IMR-90 (cell line): ENCODE measurements around the gene NTSR2. TPM values are rescaled to one million over a fixed set of nuclear protein-coding genes. Genes with fewer than 3 reads are reported as not detected.

Experiments used
- ATAC-seq: fragments of 200-7000 bp; cut with Tn5 transposase; 2 replicates; pipeline ENCODE4 v1.9.1; 2020; ENCODE audit warnings: low read depth, mild to moderate bottlenecking, moderate library complexity
- BruUV-seq: library from RNA; stranded (reverse); fragments of 400-500 nt; replicated peaks from 2 replicates; lab custom pipeline; 2021; lab: Mats Ljungman, UMichigan
- CTCF ChIA-PET: fragments of 300-600 bp; formaldehyde crosslinking; extraction: SDS; loops from one replicate; lab custom pipeline; 2021; ENCODE audit warnings: antibody characterized with exemption; lab: Yijun Ruan, JAX
- POLR2A ChIA-PET: fragments of 300-600 bp; sonication (Branson Sonifier 250); formaldehyde crosslinking; loops from one replicate; lab custom pipeline; 2022; ENCODE audit warnings: antibody characterized with exemption; ENCODE audit not compliant: unreplicated experiment; lab: Charles Lee
- DNase-seq: peaks from one replicate; pipeline ENCODE4 v3.0.0; 2013
- H2AFZ ChIP-seq: replicated peaks from 2 replicates; pipeline ENCODE3; 2013; ENCODE audit warnings: low read length, mild to moderate bottlenecking; ENCODE audit not compliant: poor library complexity
- H2AK5ac ChIP-seq: 2 replicates; pipeline ENCODE4 v1.6.1; 2013; ENCODE audit warnings: low read depth, low read length, inconsistent platforms
- H2AK9ac ChIP-seq: replicated peaks from 2 replicates; pipeline ENCODE3; 2013; ENCODE audit warnings: mild to moderate bottlenecking, low read depth, low read length, moderate library complexity; ENCODE audit not compliant: poor library complexity
- H2BK120ac ChIP-seq: 2 replicates; pipeline ENCODE4 v1.6.1; 2013; ENCODE audit warnings: low read depth, low read length, inconsistent platforms
- H2BK15ac ChIP-seq: 3 replicates; pipeline ENCODE4 v1.6.1; 2013; ENCODE audit warnings: low read depth, low read length, inconsistent platforms
- H2BK20ac ChIP-seq: 2 replicates; pipeline ENCODE4 v1.6.1; 2013; ENCODE audit warnings: low read depth, mild to moderate bottlenecking, inconsistent platforms, low read length, moderate library complexity
- H2BK5ac ChIP-seq: 2 replicates; pipeline ENCODE4 v1.6.1; 2013; ENCODE audit warnings: mild to moderate bottlenecking, low read depth, low read length, inconsistent platforms; ENCODE audit not compliant: poor library complexity, severe bottlenecking
- H3K14ac ChIP-seq: replicated peaks from 2 replicates; pipeline ENCODE4 v1.6.1; 2013; ENCODE audit warnings: low read depth, low read length, inconsistent platforms
- H3K18ac ChIP-seq: 2 replicates; pipeline ENCODE4 v1.6.1; 2013; ENCODE audit warnings: low read depth, low read length, control low read depth
- H3K23ac ChIP-seq: 2 replicates; pipeline ENCODE4 v1.6.1; 2013; ENCODE audit warnings: low read depth, low read length, inconsistent platforms
- H3K27ac ChIP-seq: 2 replicates; pipeline ENCODE4 v1.5.1; 2013; ENCODE audit warnings: mild to moderate bottlenecking, control low read depth, low read length; ENCODE audit not compliant: insufficient read depth
- H3K27me3 ChIP-seq: 2 replicates; pipeline ENCODE4 v1.6.1; 2013; ENCODE audit warnings: low read length; ENCODE audit not compliant: control insufficient read depth, insufficient read depth
- H3K36me3 ChIP-seq: 2 replicates; pipeline ENCODE4 v1.6.1; 2013; ENCODE audit warnings: low read length, mixed read lengths; ENCODE audit not compliant: control insufficient read depth, insufficient read depth
- H3K4ac ChIP-seq: 2 replicates; pipeline ENCODE4 v1.6.1; 2013; ENCODE audit warnings: low read depth, low read length, inconsistent platforms
- H3K4me1 ChIP-seq: 2 replicates; pipeline ENCODE4 v1.6.1; 2013; ENCODE audit warnings: low read length, mixed read lengths; ENCODE audit not compliant: control insufficient read depth, insufficient read depth
- H3K4me2 ChIP-seq: 2 replicates; pipeline ENCODE4 v1.6.1; 2013; ENCODE audit warnings: low read depth, mild to moderate bottlenecking, control low read depth, low read length, moderate library complexity
- H3K4me3 ChIP-seq: 2 replicates; pipeline ENCODE4 v1.5.1; 2013; ENCODE audit warnings: low read depth, mild to moderate bottlenecking, control low read depth, low read length, moderate library complexity; ENCODE audit not compliant: insufficient read depth
- H3K56ac ChIP-seq: 2 replicates; pipeline ENCODE4 v1.6.1; 2013; ENCODE audit warnings: low read length, inconsistent platforms; ENCODE audit not compliant: insufficient read depth; ENCODE audit errors: extremely low read depth
- H3K79me1 ChIP-seq, 2 experiments: 2 replicates each; pipeline ENCODE4 v1.6.1; 2013; ENCODE audit warnings: low read length in 2 of 2, inconsistent platforms in 1 of 2, low read depth in 1 of 2
- H3K9ac ChIP-seq: 2 replicates; pipeline ENCODE4 v1.6.1; 2013; ENCODE audit warnings: low read depth, low read length, control low read depth
- H3K9me1 ChIP-seq: 2 replicates; pipeline ENCODE4 v1.6.1; 2013; ENCODE audit warnings: low read length, inconsistent platforms; ENCODE audit not compliant: insufficient read depth
- H3K9me3 ChIP-seq: 2 replicates; pipeline ENCODE4 v1.6.1; 2013; ENCODE audit warnings: low read length; ENCODE audit not compliant: control insufficient read depth, insufficient read depth
- H4K20me1 ChIP-seq: 2 replicates; pipeline ENCODE4 v1.6.1; 2013; ENCODE audit warnings: low read length, inconsistent platforms; ENCODE audit not compliant: insufficient read depth
- H4K5ac ChIP-seq: 2 replicates; pipeline ENCODE4 v1.6.1; 2013; ENCODE audit warnings: mild to moderate bottlenecking, low read depth, low read length, control low read depth
- H4K8ac ChIP-seq, 2 experiments: 2 replicates each; pipeline ENCODE4 v1.6.1; 2013; ENCODE audit warnings: low read depth in 2 of 2, low read length in 2 of 2, control low read depth in 1 of 2, inconsistent platforms in 1 of 2
- H4K91ac ChIP-seq: 2 replicates; pipeline ENCODE4 v1.6.1; 2013; ENCODE audit warnings: low read depth, low read length, inconsistent platforms; ENCODE audit not compliant: insufficient read depth
- BHLHE40 ChIP-seq: fragments of 150-350 bp; IDR thresholded peaks from 2 replicates; pipeline ENCODE4 v1.6.1; 2016; ENCODE audit warnings: mild to moderate bottlenecking, low read depth, low read length
- CEBPB ChIP-seq: IDR thresholded peaks from 2 replicates; pipeline ENCODE4 v1.6.1; 2012; ENCODE audit warnings: low read depth, low read length, improper control_type of control experiment
- CHD1 ChIP-seq: IDR thresholded peaks from 2 replicates; pipeline ENCODE4 v1.6.1; 2012; ENCODE audit warnings: low read depth, low read length, improper control_type of control experiment
- CTCF ChIP-seq: conservative IDR thresholded peaks from 2 replicates; pipeline ENCODE4 v1.5.1; 2012; ENCODE audit warnings: mild to moderate bottlenecking, low read depth, low read length, improper control_type of control experiment
- FOS ChIP-seq: fragments of 150-350 bp; IDR thresholded peaks from 2 replicates; pipeline ENCODE4 v1.6.1; 2016; ENCODE audit warnings: low read depth, low read length
- MAFK ChIP-seq: IDR thresholded peaks from 2 replicates; pipeline ENCODE4 v1.6.1; 2012; ENCODE audit warnings: low read depth, low read length, improper control_type of control experiment
- MAZ ChIP-seq: IDR thresholded peaks from 2 replicates; pipeline ENCODE4 v1.6.1; 2012; ENCODE audit warnings: low read depth, mild to moderate bottlenecking, low read length, improper control_type of control experiment, moderate library complexity, borderline replicate concordance
- MXI1 ChIP-seq: IDR thresholded peaks from 2 replicates; pipeline ENCODE4 v1.6.1; 2012; ENCODE audit warnings: low read depth, mild to moderate bottlenecking, low read length, moderate library complexity, borderline replicate concordance
- NFE2L2 ChIP-seq: fragments of 150-350 bp; IDR thresholded peaks from 2 replicates; pipeline ENCODE4 v1.6.1; 2016; ENCODE audit warnings: low read depth, mild to moderate bottlenecking, low read length
- POLR2A ChIP-seq: IDR thresholded peaks from 2 replicates; pipeline ENCODE4 v1.6.1; 2012; ENCODE audit warnings: mild to moderate bottlenecking, low read depth, low read length
- RAD21 ChIP-seq: IDR thresholded peaks from 2 replicates; pipeline ENCODE4 v1.6.1; 2012; ENCODE audit warnings: low read length, improper control_type of control experiment
- RCOR1 ChIP-seq: IDR thresholded peaks from 2 replicates; pipeline ENCODE4 v1.6.1; 2012; ENCODE audit warnings: mild to moderate bottlenecking, low read length, improper control_type of control experiment; ENCODE audit not compliant: insufficient replicate concordance
- RFX5 ChIP-seq: IDR thresholded peaks from 2 replicates; pipeline ENCODE4 v1.8.0; 2012; ENCODE audit warnings: low read depth, mild to moderate bottlenecking, low read length, moderate library complexity
- SMC3 ChIP-seq: fragments of 150-350 bp; IDR thresholded peaks from 2 replicates; pipeline ENCODE4 v1.6.1; 2016; ENCODE audit warnings: low read depth, mild to moderate bottlenecking, antibody characterized with exemption, low read length, moderate library complexity
- USF2 ChIP-seq: fragments of 150-350 bp; IDR thresholded peaks from 2 replicates; pipeline ENCODE4 v1.6.1; 2017; ENCODE audit warnings: mild to moderate bottlenecking, antibody characterized with exemption, low read length, low read depth
- WGBS, 2 experiments: methylation state at CpG; one replicate each; pipeline versions ENCODE4 v1.1.5 to v1.1.7; 2013; ENCODE audit warnings: missing lambda C conversion rate in 2 of 2; ENCODE audit not compliant: insufficient read length in 1 of 2; ENCODE audit errors: extremely low coverage in 2 of 2; 5-methylcytosine and 5-hydroxymethylcytosine counted together
- dilution Hi-C: fragments of 300-500 bp; cut with HindIII; formaldehyde crosslinking; loops from one replicate; pipeline ENCODE4 v1.14.3; 2018; ENCODE audit warnings: low sequenced_read_pairs; ENCODE audit not compliant: unreplicated experiment
- in situ Hi-C: fragments of 300-500 bp; cut with MboI; formaldehyde crosslinking; loops from 3 replicates; pipeline ENCODE4 v1.14.3; 2019; ENCODE audit warnings: low sequenced_read_pairs, inconsistent platforms, mixed read lengths
- intact Hi-C: fragments of 100-400 bp; cut with micrococcal nuclease; formaldehyde crosslinking; loops from 2 replicates; pipeline ENCODE4 v1.10.0; 2022
- polyA plus RNA-seq, 3 experiments: library from polyadenylated mRNA; depleted of rRNA; stranded (reverse); fragments of >200 nt; gene quantifications; 2 replicates each; pipeline ENCODE4 v1.2.3, GENCODE V29; 2012; ENCODE audit warnings: low replicate concordance in 1 of 3
- total RNA-seq: library from RNA; depleted of rRNA; stranded (reverse); fragments of >200 nt; gene quantifications from 2 replicates; pipeline ENCODE4 v1.2.3, GENCODE V29; 2012
- TF ChIP-seq, protein P1 (sequence below): fragments of 150-350 bp; IDR thresholded peaks from 2 replicates; pipeline ENCODE4 v1.6.1; 2016; ENCODE audit warnings: low read depth, mild to moderate bottlenecking, low read length, moderate library complexity, borderline replicate concordance

NTSR2 gene
- total and polyA plus RNA-seq, 2 of the 4 experiments (the other 2 are of a cell fraction): not detected

GRCh38 chr2:11710210-11710609 lies 40.2 kb upstream of the NTSR2 start:
- no peaks in the 10 kb centered on the region for H3K9me1 ChIP-seq
- H3K14ac ChIP-seq: no peak overlapping the region
- ChIA-PET POLR2A (no interaction called here), CTCF (interaction anchor here (0.8 to 1.4 kb wide), 3 partner anchors 9 to 29 kb away, joined by 3 read pairs; no protein-coding TSS in a partner anchor)
- no peak overlapping the region for H3K9ac ChIP-seq
- H3K4me2 ChIP-seq: no peak overlapping the region
- ATAC-seq (peak; percentile 96), DNase-seq (peak; percentile 88)
- in situ Hi-C loops (no loop called here), intact Hi-C loops (no loop called here), dilution Hi-C loops (no loop called here)
- no peak overlapping the region for H2AK5ac ChIP-seq
- no peak overlapping the region for H4K5ac ChIP-seq
- H3K9me3 ChIP-seq: no peaks in the 10 kb centered on the region
- H3K27me3 ChIP-seq: no peaks in the 10 kb centered on the region
- H3K4ac ChIP-seq: no peak overlapping the region
- H3K36me3 ChIP-seq: no peaks in the 10 kb centered on the region
- no peaks in the 10 kb centered on the region for H4K20me1 ChIP-seq
- no peak overlapping the region for H3K18ac ChIP-seq
- no peaks in the 10 kb centered on the region for H3K79me1 ChIP-seq
- H4K91ac ChIP-seq: no peak overlapping the region
- no TSS peak for BruUV-seq
- H3K27ac ChIP-seq: no peak overlapping the region
- H2AFZ ChIP-seq: no peak overlapping the region
- H3K4me1 ChIP-seq: peaks cover 5% of the 10 kb centered on the region
- H2BK120ac ChIP-seq: no peak overlapping the region; the same call in 1 of the 2 replicates
- no peak overlapping the region for H3K56ac ChIP-seq
- H3K4me3 ChIP-seq: no peak overlapping the region
- H2AK9ac ChIP-seq: no peak overlapping the region
- TF ChIP-seq SMC3 (no peak), MAZ (no peak), MAFK (no peak), USF2 (no peak), RCOR1 (peak; percentile 62), POLR2A (no peak), RFX5 (no peak), BHLHE40 (no peak), RAD21 (no peak), MXI1 (0 out of 2 replicates have a peak, but pooled peaks have one; percentile 17), NFE2L2 (no peak), CTCF (no peak), CHD1 (no peak), CEBPB (no peak), FOS (peak; percentile 49; the same call in 1 of the 2 replicates)
- TF ChIP-seq, protein P1, sequence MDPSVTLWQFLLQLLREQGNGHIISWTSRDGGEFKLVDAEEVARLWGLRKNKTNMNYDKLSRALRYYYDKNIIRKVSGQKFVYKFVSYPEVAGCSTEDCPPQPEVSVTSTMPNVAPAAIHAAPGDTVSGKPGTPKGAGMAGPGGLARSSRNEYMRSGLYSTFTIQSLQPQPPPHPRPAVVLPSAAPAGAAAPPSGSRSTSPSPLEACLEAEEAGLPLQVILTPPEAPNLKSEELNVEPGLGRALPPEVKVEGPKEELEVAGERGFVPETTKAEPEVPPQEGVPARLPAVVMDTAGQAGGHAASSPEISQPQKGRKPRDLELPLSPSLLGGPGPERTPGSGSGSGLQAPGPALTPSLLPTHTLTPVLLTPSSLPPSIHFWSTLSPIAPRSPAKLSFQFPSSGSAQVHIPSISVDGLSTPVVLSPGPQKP: no peak
- H4K8ac ChIP-seq: 0 out of 4 replicates have a peak overlapping the region, but pooled peaks of 1 of the 2 experiments have one; percentile 14
- H2BK20ac ChIP-seq: no peak overlapping the region
- no peak overlapping the region for H2BK15ac ChIP-seq
- 0% methylated on average over 1 of the region's 3 CpGs; no CpG with 5 or more reads in 1 of the 2 experiments for WGBS, 2 experiments
- H2BK5ac ChIP-seq: peak overlapping the region; percentile 51
- H3K23ac ChIP-seq: no peak overlapping the region
